Measurements from ENCODE around the gene RAB7A.
A peak's percentile ranks its signal among the peaks of the same experiment; 100 is the strongest.

RAB7A gene

DNA sequence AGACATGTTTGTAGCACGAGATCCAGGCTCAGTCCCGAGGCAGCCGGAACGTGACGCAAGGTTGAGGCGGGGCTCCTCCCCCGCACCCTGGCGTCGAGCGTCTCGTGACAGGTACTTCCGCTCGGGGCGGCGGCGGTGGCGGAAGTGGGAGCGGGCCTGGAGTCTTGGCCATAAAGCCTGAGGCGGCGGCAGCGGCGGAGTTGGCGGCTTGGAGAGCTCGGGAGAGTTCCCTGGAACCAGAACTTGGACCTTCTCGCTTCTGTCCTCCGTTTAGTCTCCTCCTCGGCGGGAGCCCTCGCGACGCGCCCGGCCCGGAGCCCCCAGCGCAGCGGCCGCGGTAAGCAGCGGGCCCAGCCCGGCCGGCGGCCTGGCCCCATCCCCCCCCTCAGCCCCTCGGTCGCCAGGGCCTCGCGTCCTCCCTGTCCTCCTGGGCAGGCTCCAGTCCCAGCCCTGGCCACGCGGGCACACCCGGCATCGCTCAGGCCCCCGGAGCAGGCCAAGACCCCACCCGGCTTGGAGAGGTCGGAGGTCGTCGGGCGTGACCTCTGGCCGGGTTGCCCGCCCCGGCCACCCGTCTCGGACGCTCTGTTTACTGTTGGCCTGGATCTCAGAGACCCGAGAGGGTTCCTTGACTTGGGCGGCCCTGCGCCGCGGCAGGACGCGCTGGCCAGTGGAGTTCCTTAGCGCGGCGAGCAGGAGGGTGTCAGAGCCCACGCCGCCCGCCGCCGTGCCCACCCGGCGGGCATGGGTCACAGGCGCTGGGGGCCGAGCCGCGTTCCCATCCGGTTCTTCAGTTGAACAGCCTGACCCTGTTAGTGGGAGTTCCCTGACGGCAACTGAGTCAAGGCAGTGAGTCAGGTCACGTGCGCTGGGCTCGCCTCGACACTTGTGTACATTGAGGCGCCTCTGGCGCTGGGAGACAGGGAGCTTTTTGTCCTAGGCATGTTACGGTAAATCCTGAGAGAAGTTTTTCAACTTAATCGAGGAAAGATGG, at the start of gene RAB7A:
RAB7A (plus strand) TSS at position 161 of the 994 bp plus-strand sequence. CDS start 69,185 bp downstream, outside the sequence.
- peak within 1 kb of the TSS; percentile 98 for H3K4me3 Mint-ChIP-seq
- H3K9me3 Mint-ChIP-seq (ENCODE audit: low read depth), result no peaks in the 10 kb centered on the region
- H3K4me1 Mint-ChIP-seq (ENCODE audit: low read depth), result peaks cover 54% of the 10 kb centered on the region
- peaks cover 5% of the 10 kb centered on the region for H3K36me3 Mint-ChIP-seq
- H3K27ac Mint-ChIP-seq, result peak within 1 kb of the TSS; percentile 91
- no peaks in the 10 kb centered on the region for H3K27me3 Mint-ChIP-seq

DNA sequence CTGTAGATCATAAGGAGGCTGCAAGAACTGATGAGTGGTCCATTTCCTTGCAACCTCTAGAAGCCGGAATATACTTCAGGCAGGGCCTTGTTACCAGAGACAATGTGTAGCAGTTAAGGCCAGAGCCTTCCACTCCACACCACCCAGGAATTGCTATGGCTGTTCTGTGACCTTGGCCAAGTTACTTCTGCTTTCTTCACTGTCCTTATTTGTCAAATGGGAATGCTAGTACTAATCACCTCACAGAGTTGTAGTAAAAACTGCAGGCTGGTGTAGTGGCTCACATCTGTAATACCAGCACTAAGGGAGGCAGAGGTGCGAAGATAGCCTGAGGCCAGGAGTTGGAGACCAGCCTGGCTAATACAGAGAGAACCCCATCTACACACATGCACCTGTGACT, 46.6 kb upstream of the RAB7A start:
- Mint-ChIP-seq H3K4me1 (ENCODE audit: low read depth) (peaks cover 25% of the 10 kb centered on the region), H3K36me3 (no peaks in the 10 kb centered on the region), H3K9me3 (ENCODE audit: low read depth) (no peaks in the 10 kb centered on the region), H3K27ac (peak overlapping the region; percentile 95), H3K4me3 (peak overlapping the region; percentile 93), H3K27me3 (no peaks in the 10 kb centered on the region)

DNA sequence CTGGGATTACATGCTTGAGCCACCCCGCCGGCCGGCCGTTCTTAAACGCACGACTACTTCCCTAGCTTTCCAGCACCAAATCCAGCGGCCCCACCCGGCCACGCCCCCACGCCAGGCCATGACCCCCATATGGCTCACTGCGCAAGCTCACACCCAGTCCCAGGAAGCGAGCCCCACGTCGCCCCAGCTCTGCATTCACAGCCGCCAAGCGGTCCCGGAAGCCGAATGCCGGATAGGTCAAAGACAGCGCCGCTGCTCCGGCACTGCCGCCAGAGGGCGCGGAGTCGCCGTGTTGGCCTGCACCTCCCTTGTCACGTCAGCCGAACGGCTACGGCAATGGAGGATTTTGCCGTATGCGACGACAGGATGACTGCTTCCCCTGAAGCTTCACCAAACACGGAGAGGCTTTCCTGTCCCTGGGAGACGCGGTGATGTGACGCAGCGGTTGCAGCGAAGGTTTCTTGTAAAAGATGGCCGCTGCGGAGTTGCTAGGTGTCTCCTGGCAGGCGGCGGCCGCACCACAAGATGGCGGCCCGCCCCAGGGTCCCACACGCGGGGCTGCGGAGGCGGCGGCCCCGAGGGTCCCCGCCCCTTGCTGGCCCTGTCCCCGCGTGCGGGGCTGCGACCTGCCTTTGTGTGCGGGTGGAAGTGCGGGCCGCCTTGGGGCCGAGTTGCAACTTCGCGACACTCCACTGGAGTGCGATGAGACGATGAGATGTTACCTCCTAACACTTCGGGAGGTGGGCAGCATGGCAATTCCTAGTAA, 45.2 kb upstream of the RAB7A start:
- H3K27me3 Mint-ChIP-seq, result no peaks in the 10 kb centered on the region
- H3K9me3 Mint-ChIP-seq (ENCODE audit: low read depth), result no peaks in the 10 kb centered on the region
- H3K4me3 Mint-ChIP-seq, result peak overlapping the region; percentile 93
- H3K4me1 Mint-ChIP-seq (ENCODE audit: low read depth), result peaks cover 23% of the 10 kb centered on the region
- H3K36me3 Mint-ChIP-seq, result no peaks in the 10 kb centered on the region
- peak overlapping the region; percentile 95 for H3K27ac Mint-ChIP-seq

DNA sequence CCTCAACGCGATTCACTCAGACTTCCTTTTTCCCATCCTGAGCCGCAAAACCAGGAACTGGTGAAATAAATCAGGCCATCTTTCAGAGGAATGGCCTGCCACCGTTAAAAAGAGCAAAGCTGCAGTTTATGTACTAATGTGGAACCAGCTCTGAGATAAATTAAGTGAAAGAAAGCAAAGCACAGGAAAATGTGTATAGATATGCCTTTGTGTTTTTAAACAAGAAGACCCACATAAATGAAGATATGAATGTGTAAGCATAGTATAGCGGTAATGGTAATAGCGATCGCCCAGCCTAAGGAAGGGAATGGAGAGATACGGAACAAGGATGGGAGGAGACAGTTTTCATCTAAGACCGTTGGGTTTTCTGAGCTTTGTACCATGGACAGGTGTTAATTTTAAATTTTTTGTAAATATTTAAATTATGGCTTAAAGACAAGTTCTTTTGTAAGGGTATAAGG, 44.6 kb upstream of the RAB7A start:
- H3K27ac Mint-ChIP-seq, result peak overlapping the region; percentile 95
- no peaks in the 10 kb centered on the region for H3K9me3 Mint-ChIP-seq (ENCODE audit: low read depth)
- H3K4me3 Mint-ChIP-seq, result peak overlapping the region; percentile 93
- peaks cover 22% of the 10 kb centered on the region for H3K4me1 Mint-ChIP-seq (ENCODE audit: low read depth)
- no peaks in the 10 kb centered on the region for H3K36me3 Mint-ChIP-seq
- H3K27me3 Mint-ChIP-seq, result no peaks in the 10 kb centered on the region

DNA sequence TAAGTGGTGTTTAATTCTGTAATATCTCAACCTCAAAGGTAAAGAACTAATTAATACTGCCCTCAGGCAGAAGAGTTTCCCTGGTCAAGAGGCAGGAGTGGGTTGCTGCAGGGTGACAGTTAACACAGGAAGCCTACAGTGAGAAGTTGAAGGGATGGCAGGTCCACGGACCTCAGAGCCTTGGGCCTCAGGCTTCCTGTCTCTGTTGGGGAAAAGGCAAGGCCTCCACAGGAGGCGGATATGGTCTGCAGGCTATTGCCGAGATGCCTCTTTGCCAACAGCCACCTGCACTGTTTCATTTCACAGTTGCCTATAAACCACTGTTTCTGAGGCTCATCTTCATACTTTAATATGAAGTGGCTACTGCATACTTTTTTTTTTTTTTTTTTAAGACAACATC, 42.0 kb upstream of the RAB7A start:
- Mint-ChIP-seq H3K36me3 (no peaks in the 10 kb centered on the region), H3K9me3 (ENCODE audit: low read depth) (no peaks in the 10 kb centered on the region), H3K4me3 (no peak overlapping the region), H3K27ac (no peak overlapping the region), H3K27me3 (no peaks in the 10 kb centered on the region), H3K4me1 (ENCODE audit: low read depth) (peaks cover 22% of the 10 kb centered on the region)

DNA sequence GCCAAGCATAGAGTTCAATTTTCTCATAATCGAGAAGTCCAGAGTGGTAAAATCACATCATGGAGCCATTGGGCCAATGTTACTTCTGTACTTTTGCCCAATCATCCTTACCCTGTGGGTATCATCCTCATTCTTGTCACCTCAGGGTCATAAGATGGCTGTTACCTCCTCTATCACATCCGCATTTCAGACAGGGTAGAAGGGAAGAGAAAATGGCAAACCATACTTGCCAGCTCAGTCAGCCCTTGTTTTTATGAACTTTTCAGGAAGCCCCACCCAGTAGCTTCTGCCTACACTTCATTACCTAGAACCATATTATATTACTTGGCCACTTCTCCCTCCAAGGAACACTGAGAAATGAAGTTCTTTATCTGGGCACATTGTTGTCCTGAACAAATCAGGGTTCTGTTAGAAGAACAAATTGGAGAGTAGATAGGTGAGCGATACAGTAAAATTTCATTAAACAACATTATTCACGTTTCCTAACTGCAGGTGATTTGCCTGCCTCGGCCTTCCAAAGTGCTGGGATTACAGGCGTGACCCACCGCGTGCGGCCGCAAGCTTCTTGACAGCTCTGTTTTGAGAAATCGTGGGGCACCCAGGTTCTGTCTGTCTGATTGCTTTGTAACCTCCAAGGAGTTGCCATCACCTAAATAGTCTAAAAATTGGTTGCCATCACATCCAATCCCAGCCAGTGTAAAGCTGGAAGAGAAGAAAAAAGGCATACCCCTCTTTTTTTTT, 40.8 kb upstream of the RAB7A start:
- Mint-ChIP-seq H3K27me3 (no peaks in the 10 kb centered on the region), H3K4me3 (no peak overlapping the region), H3K9me3 (ENCODE audit: low read depth) (no peaks in the 10 kb centered on the region), H3K36me3 (no peaks in the 10 kb centered on the region), H3K27ac (peak overlapping the region; percentile 34), H3K4me1 (ENCODE audit: low read depth) (peaks cover 20% of the 10 kb centered on the region)

DNA sequence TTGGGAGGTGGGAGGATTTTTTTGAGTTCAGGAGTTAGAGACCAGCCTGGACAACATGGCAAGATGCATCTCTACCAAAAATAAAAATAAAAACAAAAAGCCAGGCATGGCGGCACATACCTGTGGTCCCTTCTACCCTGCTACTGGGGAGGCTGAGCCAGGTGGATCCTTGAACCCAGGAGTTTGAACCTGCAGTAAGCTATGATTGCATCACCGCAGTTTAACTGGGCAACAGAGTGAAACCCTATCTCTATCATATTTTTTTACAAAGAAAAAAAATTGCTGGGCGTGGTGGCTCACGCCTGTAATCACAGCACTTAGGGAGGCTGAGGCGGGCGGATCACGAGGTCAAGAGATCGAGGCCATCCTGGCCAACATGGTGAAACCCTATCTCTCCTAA, 39.5 kb upstream of the RAB7A start:
- H3K4me1 Mint-ChIP-seq (ENCODE audit: low read depth), result peaks cover 12% of the 10 kb centered on the region
- H3K27ac Mint-ChIP-seq, result no peak overlapping the region
- no peak overlapping the region for H3K4me3 Mint-ChIP-seq
- H3K27me3 Mint-ChIP-seq, result no peaks in the 10 kb centered on the region
- no peaks in the 10 kb centered on the region for H3K36me3 Mint-ChIP-seq
- no peaks in the 10 kb centered on the region for H3K9me3 Mint-ChIP-seq (ENCODE audit: low read depth)

DNA sequence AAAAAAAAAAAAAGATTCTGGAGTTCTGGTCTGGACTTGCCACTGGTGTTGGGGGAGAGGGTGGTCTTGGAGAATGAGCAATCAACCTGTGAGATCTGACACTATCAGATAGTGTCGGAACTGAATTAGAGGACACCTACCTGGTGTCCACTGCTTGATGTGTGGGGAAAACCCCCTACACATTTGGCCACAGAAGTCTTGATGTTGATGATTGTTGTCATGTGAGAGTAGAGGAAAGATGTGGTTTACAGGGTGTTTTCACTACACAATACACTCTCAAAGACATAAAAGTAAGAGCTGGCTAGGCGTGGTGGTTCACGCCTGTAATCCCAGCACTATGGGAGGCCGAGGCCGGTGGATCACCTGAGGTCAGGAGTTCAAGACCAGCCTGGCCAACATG, 36.9 kb upstream of the RAB7A start:
- no peak overlapping the region for H3K27ac Mint-ChIP-seq
- no peaks in the 10 kb centered on the region for H3K36me3 Mint-ChIP-seq
- H3K4me3 Mint-ChIP-seq, result no peak overlapping the region
- H3K9me3 Mint-ChIP-seq (ENCODE audit: low read depth), result no peaks in the 10 kb centered on the region
- H3K27me3 Mint-ChIP-seq, result no peaks in the 10 kb centered on the region
- peaks cover 6% of the 10 kb centered on the region for H3K4me1 Mint-ChIP-seq (ENCODE audit: low read depth)

DNA sequence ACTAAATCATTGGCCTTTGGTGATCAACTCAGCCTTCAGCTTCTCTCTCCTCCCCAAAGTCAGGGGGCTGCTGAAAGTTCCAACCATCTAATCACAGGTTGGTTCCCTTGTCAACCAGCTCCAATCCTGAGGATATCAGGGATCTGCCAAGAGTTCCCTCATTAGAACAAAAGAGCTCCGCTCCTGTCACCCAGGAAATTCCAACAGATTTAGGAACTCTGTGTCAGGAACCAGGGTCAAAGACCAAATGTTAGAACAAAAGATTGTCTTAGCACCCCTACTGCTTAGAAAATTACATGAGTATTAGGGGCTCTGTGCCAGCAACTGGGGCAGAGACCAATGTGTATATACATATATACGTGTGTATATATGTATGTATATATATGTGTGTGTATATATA, 32.3 kb upstream of the RAB7A start:
- Mint-ChIP-seq H3K27me3 (no peaks in the 10 kb centered on the region), H3K27ac (no peak overlapping the region), H3K4me3 (no peak overlapping the region), H3K9me3 (ENCODE audit: low read depth) (no peaks in the 10 kb centered on the region), H3K36me3 (no peaks in the 10 kb centered on the region), H3K4me1 (ENCODE audit: low read depth) (no peaks in the 10 kb centered on the region)

DNA sequence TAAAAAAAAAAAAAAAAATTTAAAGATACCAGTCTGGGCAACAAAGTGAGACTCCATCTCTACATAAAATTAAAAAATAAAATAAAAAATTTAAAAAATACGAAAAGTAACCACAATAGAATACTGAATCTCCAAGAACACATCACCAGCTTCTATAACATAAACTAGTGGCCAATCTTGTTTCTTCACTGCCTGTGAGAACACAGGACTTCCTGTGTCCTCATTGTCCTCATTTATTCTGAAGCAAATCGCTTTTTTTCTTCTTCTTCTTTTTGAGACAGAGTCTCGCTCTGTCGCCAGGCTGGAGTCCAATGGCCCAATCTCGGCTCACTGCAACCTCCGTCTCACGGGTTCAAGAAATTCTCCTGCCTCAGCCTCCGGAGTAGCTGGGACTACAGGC, 28.6 kb upstream of the RAB7A start:
- H3K27me3 Mint-ChIP-seq, result no peaks in the 10 kb centered on the region
- no peak overlapping the region for H3K27ac Mint-ChIP-seq
- no peaks in the 10 kb centered on the region for H3K9me3 Mint-ChIP-seq (ENCODE audit: low read depth)
- no peaks in the 10 kb centered on the region for H3K4me1 Mint-ChIP-seq (ENCODE audit: low read depth)
- H3K36me3 Mint-ChIP-seq, result no peaks in the 10 kb centered on the region
- H3K4me3 Mint-ChIP-seq, result peak overlapping the region; percentile 53

DNA sequence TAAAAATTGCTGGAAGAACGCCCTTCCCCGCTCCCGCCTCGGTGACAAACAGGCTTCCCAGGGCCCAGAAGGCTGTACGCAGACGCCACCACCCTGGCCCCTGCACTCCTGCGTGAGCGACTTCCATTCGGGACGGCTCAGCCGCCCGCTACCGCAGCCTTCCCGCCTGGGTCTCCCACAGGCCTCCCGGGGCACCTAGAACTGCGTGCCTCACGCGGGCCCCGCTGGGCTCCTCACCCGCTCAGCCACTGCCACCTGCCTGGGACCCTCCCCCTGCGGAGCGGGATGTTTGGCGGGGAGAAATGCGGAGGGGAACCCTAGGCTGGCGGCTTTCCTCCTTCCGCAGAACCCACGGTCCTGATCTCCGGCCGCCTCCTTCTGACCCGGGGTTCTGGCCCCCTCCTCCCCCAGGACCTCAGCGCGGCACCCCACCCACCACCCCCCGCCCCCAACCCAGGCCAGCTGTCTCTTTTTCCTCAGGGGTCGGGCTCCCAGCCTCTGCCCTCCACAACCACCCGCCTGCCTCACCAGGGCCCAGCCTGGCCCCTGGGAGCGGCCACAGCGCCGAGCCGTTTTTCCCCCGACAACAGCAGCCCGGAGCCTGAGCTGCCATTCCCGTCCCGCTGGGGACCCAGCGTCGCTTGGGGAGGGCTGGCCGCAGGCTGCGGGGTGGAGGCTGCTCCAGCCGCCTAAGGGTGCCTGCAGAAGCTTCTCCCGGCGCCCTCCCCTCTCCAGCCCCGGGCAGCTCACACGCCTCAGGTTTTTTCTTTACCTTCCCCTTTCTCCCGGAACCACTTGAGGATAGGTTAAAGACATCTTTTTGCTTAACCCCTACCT, 27.6 kb upstream of the RAB7A start:
- Mint-ChIP-seq H3K27me3 (no peaks in the 10 kb centered on the region), H3K9me3 (ENCODE audit: low read depth) (no peaks in the 10 kb centered on the region), H3K4me3 (peak overlapping the region; percentile 80), H3K4me1 (ENCODE audit: low read depth) (no peaks in the 10 kb centered on the region), H3K27ac (no peak overlapping the region), H3K36me3 (no peaks in the 10 kb centered on the region)

DNA sequence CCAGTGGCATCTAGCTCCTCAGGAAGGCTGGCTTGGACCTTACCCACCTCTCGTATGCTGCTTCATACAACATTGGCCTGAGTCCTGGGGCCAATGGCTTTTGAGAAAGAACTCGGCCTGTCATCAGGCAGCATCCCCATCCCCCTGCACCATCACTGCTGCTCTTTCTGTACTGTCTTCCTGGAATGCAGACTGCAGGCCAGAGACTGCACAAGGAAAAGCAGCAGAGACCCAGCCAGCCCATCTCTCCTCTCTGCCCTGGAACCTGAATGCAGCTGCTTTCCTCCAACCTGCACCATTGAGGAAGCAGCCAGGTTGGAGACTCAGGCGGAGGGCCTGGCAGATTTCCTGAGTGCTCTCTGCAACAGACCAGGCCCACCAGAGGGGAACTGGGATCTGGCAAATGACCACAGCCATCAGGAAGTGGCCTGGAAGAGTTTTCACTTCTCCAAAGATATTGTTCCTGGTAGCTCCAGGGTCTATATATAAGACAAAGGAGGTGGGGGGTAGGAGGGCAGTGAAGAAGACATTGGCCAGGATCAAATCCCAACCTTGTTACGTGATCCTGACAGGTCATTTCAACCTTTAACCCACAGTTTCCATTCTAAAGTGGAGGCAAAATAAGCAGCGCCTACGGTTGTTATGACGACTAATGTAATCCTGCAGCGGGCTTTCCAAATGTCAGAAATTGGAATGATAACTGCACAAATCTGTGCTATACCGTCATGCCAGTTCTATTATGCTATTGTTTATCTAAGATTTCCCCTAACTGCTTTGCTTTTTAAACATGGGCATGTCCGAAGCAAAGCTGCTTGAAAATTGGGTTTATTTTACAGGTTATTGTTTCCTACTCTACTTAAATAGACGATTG, 24.4 kb upstream of the RAB7A start:
- no peak overlapping the region for H3K27ac Mint-ChIP-seq
- no peaks in the 10 kb centered on the region for H3K27me3 Mint-ChIP-seq
- H3K9me3 Mint-ChIP-seq (ENCODE audit: low read depth), result no peaks in the 10 kb centered on the region
- H3K4me1 Mint-ChIP-seq (ENCODE audit: low read depth), result no peaks in the 10 kb centered on the region
- no peak overlapping the region for H3K4me3 Mint-ChIP-seq
- no peaks in the 10 kb centered on the region for H3K36me3 Mint-ChIP-seq

DNA sequence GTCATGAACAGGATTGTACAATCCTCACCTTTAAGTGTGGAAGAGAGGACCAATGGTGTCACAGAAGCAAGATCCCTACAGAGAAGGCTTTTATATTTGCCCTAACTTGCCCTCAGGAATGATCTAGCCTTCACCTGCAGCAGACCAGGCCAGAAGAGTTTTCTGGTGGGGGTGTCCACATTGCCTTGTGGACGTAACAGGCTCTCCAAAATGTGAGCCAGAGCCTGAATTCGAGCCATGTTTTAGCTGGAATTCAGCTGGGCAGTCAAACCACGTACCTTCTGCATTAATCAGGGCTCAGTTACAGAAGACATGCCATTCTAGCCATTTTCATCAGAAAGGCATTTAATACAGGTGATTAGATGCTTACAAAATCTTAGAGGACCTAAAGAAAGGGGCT, 23.6 kb upstream of the RAB7A start:
- Mint-ChIP-seq H3K4me3 (no peak overlapping the region), H3K36me3 (no peaks in the 10 kb centered on the region), H3K27ac (no peak overlapping the region), H3K4me1 (ENCODE audit: low read depth) (no peaks in the 10 kb centered on the region), H3K27me3 (no peaks in the 10 kb centered on the region), H3K9me3 (ENCODE audit: low read depth) (no peaks in the 10 kb centered on the region)
